PC-3 (cell line): Measurements from ENCODE around the gene CACNA1H. TPM values are rescaled to one million over a fixed set of nuclear protein-coding genes. Genes with fewer than 3 reads are reported as not detected.

Source experiments
- ATAC-seq: fragments of 200-7000 bp; cut with Tn5 transposase; 2 replicates; pipeline ENCODE4 v1.9.1; 2020; ENCODE audit warnings: mild to moderate bottlenecking, moderate library complexity
- BruUV-seq: library from RNA; stranded (reverse); fragments of 400-500 nt; replicated peaks from 2 replicates; lab custom pipeline; 2021; lab: Mats Ljungman, UMichigan
- CTCF ChIA-PET: fragments of 300-600 bp; sonication (Branson Sonifier 250); formaldehyde crosslinking; loops from one replicate; lab custom pipeline; 2022; ENCODE audit warnings: antibody characterized with exemption; lab: Charles Lee
- POLR2A ChIA-PET: fragments of 300-600 bp; sonication (Branson Sonifier 250); formaldehyde crosslinking; loops from one replicate; lab custom pipeline; 2022; ENCODE audit warnings: antibody characterized with exemption; ENCODE audit not compliant: unreplicated experiment; lab: Charles Lee
- DNase-seq: peaks from one replicate; pipeline ENCODE4 v3.0.0-alpha.2; 2015
- H2AFZ ChIP-seq: fragments of 300-600 bp; sonication (generic); 2 replicates; pipeline ENCODE4 v1.6.0; 2016; ENCODE audit warnings: antibody characterized with exemption, low read length
- H3F3A ChIP-seq: fragments of 300-600 bp; sonication (generic); one replicate; pipeline ENCODE4 v1.6.0; 2017; ENCODE audit warnings: antibody characterized with exemption, low read length, control low read depth, mild to moderate bottlenecking; ENCODE audit not compliant: unreplicated experiment
- H3K27ac ChIP-seq: fragments of 300-600 bp; sonication (generic); 2 replicates; pipeline ENCODE4 v1.5.1; 2016; ENCODE audit warnings: mild to moderate bottlenecking, low read length
- H3K27me3 ChIP-seq: fragments of 300-600 bp; sonication (generic); 2 replicates; pipeline ENCODE4 v1.6.1; 2016; ENCODE audit warnings: low read length, mixed read lengths
- H3K36me3 ChIP-seq: fragments of 300-600 bp; sonication (generic); 2 replicates; pipeline ENCODE4 v1.6.1; 2016; ENCODE audit warnings: low read depth, mixed run types, low read length, mixed read lengths
- H3K4me1 ChIP-seq: fragments of 300-600 bp; sonication (generic); 2 replicates; pipeline ENCODE4 v1.5.1; 2016; ENCODE audit warnings: low read length; ENCODE audit not compliant: insufficient read depth
- H3K4me2 ChIP-seq: fragments of 300-600 bp; sonication (generic); 2 replicates; pipeline ENCODE4 v1.6.0; 2016; ENCODE audit warnings: low read length
- H3K4me3 ChIP-seq: fragments of 300-600 bp; sonication (generic); 2 replicates; pipeline ENCODE4 v1.5.1; 2016; ENCODE audit warnings: mild to moderate bottlenecking, low read length, mixed read lengths
- H3K79me2 ChIP-seq: fragments of 300-600 bp; sonication (generic); 2 replicates; pipeline ENCODE4 v1.6.1; 2017; ENCODE audit warnings: low read length, mixed read lengths
- H3K9ac ChIP-seq: fragments of 300-600 bp; sonication (generic); 2 replicates; pipeline ENCODE4 v1.6.0; 2016; ENCODE audit warnings: mild to moderate bottlenecking, low read length
- H3K9me2 ChIP-seq: fragments of 300-600 bp; sonication (generic); replicated peaks from 2 replicates; pipeline ENCODE4 v1.6.1; 2016; ENCODE audit warnings: mixed run types, low read length, mixed read lengths
- H3K9me3 ChIP-seq: fragments of 300-600 bp; sonication (generic); 2 replicates; pipeline ENCODE4 v1.6.1; 2016; ENCODE audit warnings: low read length, mixed read lengths
- H4K20me1 ChIP-seq: fragments of 300-600 bp; sonication (generic); 2 replicates; pipeline ENCODE4 v1.6.1; 2016; ENCODE audit warnings: low read length, mixed read lengths
- CTCF ChIP-seq: fragments of 300-600 bp; sonication (generic); conservative IDR thresholded peaks from 2 replicates; pipeline ENCODE4 v1.5.1; 2017; ENCODE audit warnings: antibody characterized with exemption, low read depth, mild to moderate bottlenecking, low read length
- EZH2 ChIP-seq: fragments of 300-600 bp; sonication (generic); IDR thresholded peaks from one replicate; pipeline ENCODE4 v1.6.1; 2017; ENCODE audit warnings: antibody characterized with exemption, mild to moderate bottlenecking, low read length; ENCODE audit not compliant: unreplicated experiment
- EZH2phosphoT487 ChIP-seq: fragments of 300-600 bp; sonication (generic); IDR thresholded peaks from 2 replicates; pipeline ENCODE4 v1.6.1; 2018; ENCODE audit warnings: mild to moderate bottlenecking, antibody characterized with exemption, low read length, borderline replicate concordance
- intact Hi-C: fragments of 100-400 bp; cut with micrococcal nuclease; formaldehyde crosslinking; loops from 2 replicates; pipeline ENCODE4 v1.9.0; 2023
- total RNA-seq: library from RNA; depleted of rRNA; stranded (reverse); fragments of >200 nt; gene quantifications from 2 replicates; pipeline ENCODE4 v1.2.3, GENCODE V29; 2014

The CACNA1H gene
- total RNA-seq, 1 experiment from 2014 or later = 4.1 TPM

- DNase-seq (no peak), ATAC-seq (no peak)
- H3K27me3 ChIP-seq = peaks cover 37% of the 10 kb centered on the region
- no peak overlapping the region for H3K4me2 ChIP-seq
- H3K9ac ChIP-seq = no peak overlapping the region
- POLR2A ChIA-PET = no interaction called here
- no peaks in the 10 kb centered on the region for H3K4me1 ChIP-seq
- H3K4me3 ChIP-seq = no peak overlapping the region
- H3K36me3 ChIP-seq = no peaks in the 10 kb centered on the region
- H4K20me1 ChIP-seq = no peaks in the 10 kb centered on the region
- no peaks in the 10 kb centered on the region for H3K9me3 ChIP-seq
- CTCF ChIA-PET = no interaction called here
- no peaks in the 10 kb centered on the region for H3K9me2 ChIP-seq
- BruUV-seq = no TSS peak
- H3F3A ChIP-seq = no peaks in the 10 kb centered on the region
- no peaks in the 10 kb centered on the region for H3K79me2 ChIP-seq
- intact Hi-C loops = no loop called here
- no peak overlapping the region for H3K27ac ChIP-seq
- no peak overlapping the region for H2AFZ ChIP-seq
- TF ChIP-seq CTCF (no peak), EZH2 (no peak), EZH2phosphoT487 (no peak)
Observed at GRCh38 chr16:1109648-1110047, 43.3 kb upstream of the CACNA1H start.

- no peak for DNase-seq
- H3K27me3 ChIP-seq = peaks cover 27% of the 10 kb centered on the region
- CTCF ChIA-PET = no interaction called here
- no peak for ATAC-seq
- intact Hi-C loops = no loop called here
- H3K9me3 ChIP-seq = no peaks in the 10 kb centered on the region
- no peaks in the 10 kb centered on the region for H3K4me1 ChIP-seq
- no peaks in the 10 kb centered on the region for H3K36me3 ChIP-seq
- POLR2A ChIA-PET = no interaction called here
- no peak overlapping the region for H3K4me3 ChIP-seq
- H4K20me1 ChIP-seq = no peaks in the 10 kb centered on the region
- H3K27ac ChIP-seq = no peak overlapping the region
- no TSS peak for BruUV-seq
- no peak overlapping the region for H3K9ac ChIP-seq
- no peaks in the 10 kb centered on the region for H3K9me2 ChIP-seq
- H2AFZ ChIP-seq = no peak overlapping the region
- H3K79me2 ChIP-seq = no peaks in the 10 kb centered on the region
- TF ChIP-seq CTCF (no peak), EZH2phosphoT487 (no peak), EZH2 (no peak)
- no peak overlapping the region for H3K4me2 ChIP-seq
- H3F3A ChIP-seq = no peaks in the 10 kb centered on the region
Observed at GRCh38 chr16:1112506-1113184, 40.3 kb upstream of the CACNA1H start.

GRCh38 chr16:1113489-1113888 lies 39.4 kb upstream of the CACNA1H start:
- H3K9me2 ChIP-seq = no peaks in the 10 kb centered on the region
- no peaks in the 10 kb centered on the region for H3K4me1 ChIP-seq
- H3F3A ChIP-seq = no peaks in the 10 kb centered on the region
- no peaks in the 10 kb centered on the region for H3K36me3 ChIP-seq
- DNase-seq = no peak
- H3K4me3 ChIP-seq = no peak overlapping the region
- POLR2A ChIA-PET = no interaction called here
- CTCF ChIA-PET = no interaction called here
- H3K4me2 ChIP-seq = no peak overlapping the region
- intact Hi-C loops = no loop called here
- TF ChIP-seq CTCF = no peak
- TF ChIP-seq EZH2phosphoT487 = no peak
- no peak for TF ChIP-seq EZH2
- no peak overlapping the region for H3K27ac ChIP-seq
- no peak overlapping the region for H2AFZ ChIP-seq
- no peaks in the 10 kb centered on the region for H3K79me2 ChIP-seq
- H3K9me3 ChIP-seq = no peaks in the 10 kb centered on the region
- no peak for ATAC-seq
- H3K27me3 ChIP-seq = peaks cover 19% of the 10 kb centered on the region
- H3K9ac ChIP-seq = no peak overlapping the region
- no peaks in the 10 kb centered on the region for H4K20me1 ChIP-seq
- no TSS peak for BruUV-seq
